ENCODE measurements around the gene ZFP3.

DNA sequence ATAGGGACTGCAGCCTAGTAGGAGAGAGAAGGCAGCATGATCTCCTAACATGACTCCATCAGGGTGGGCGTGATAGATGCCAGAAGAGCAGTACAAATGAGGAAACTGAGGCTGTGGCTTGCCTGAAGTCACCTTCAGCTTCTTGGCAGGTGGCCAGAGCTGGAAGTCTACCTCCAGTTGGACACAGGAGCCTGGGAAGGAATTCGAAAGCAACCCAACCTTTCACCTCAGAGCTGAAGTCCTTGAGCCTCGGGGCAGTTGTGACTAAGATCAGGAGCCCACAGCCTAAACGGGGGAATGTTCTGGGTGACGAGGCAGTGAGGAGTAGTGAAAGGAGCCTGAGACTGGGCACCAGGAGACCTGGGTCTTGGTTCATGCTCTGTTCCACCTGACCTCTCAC, 33.6 kb upstream of the ZFP3 start:
- TF ChIP-seq, protein P1, sequence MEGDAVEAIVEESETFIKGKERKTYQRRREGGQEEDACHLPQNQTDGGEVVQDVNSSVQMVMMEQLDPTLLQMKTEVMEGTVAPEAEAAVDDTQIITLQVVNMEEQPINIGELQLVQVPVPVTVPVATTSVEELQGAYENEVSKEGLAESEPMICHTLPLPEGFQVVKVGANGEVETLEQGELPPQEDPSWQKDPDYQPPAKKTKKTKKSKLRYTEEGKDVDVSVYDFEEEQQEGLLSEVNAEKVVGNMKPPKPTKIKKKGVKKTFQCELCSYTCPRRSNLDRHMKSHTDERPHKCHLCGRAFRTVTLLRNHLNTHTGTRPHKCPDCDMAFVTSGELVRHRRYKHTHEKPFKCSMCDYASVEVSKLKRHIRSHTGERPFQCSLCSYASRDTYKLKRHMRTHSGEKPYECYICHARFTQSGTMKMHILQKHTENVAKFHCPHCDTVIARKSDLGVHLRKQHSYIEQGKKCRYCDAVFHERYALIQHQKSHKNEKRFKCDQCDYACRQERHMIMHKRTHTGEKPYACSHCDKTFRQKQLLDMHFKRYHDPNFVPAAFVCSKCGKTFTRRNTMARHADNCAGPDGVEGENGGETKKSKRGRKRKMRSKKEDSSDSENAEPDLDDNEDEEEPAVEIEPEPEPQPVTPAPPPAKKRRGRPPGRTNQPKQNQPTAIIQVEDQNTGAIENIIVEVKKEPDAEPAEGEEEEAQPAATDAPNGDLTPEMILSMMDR (IDR thresholded peaks at IDR 0.05): no peak
- no peak for TF ChIP-seq POLR2A (IDR thresholded peaks at IDR 0.05)
